HG02943 (cell line): Measurements from ENCODE around the gene ILK.

Experiments used
- ATAC-seq: cut with Tn5 transposase; IDR thresholded peaks from one replicate; pipeline ENCODE4 v1.9.1; 2021; ENCODE audit warnings: mild to moderate bottlenecking, low read depth, moderate library complexity; ENCODE audit not compliant: unreplicated experiment

Gene ILK

GRCh38 chr11:6604790-6605189 lies 1.2 kb downstream of the ILK start:
- no peak for ATAC-seq

GRCh38 chr11:6606471-6607189 lies 3.1 kb downstream of the ILK start:
- peak; percentile 52 for ATAC-seq

GRCh38 chr11:6607190-6607795 lies 3.7 kb downstream of the ILK start:
- ATAC-seq, result no peak

GRCh38 chr11:6608011-6608410 lies 4.4 kb downstream of the ILK start:
- no peak for ATAC-seq

- ATAC-seq, result no peak
Observed at GRCh38 chr11:6608726-6609501, 5.3 kb downstream of the ILK start.

- no peak for ATAC-seq
Observed at GRCh38 chr11:6609502-6610015, 6.0 kb downstream of the ILK start.

- no peak for ATAC-seq
Observed at GRCh38 chr11:6610591-6610990, 7.0 kb downstream of the ILK start.

- no peak for ATAC-seq
Observed at GRCh38 chr11:6611092-6611962, 7.8 kb downstream of the ILK start.

- ATAC-seq, result peak; percentile 7
Observed at GRCh38 chr11:6611963-6612212, 8.3 kb downstream of the ILK start.

- ATAC-seq, result peak; percentile 89
Observed at GRCh38 chr11:6612213-6613041, 8.9 kb downstream of the ILK start, which contains the start of gene TAF10. TAF10 (minus strand) TSS chr11:6612216; CDS start chr11:6612189, 27 bp downstream.

- ATAC-seq, result no peak
Observed at GRCh38 chr11:6613496-6613895, 9.9 kb downstream of the ILK start.

- no peak for ATAC-seq
Observed at GRCh38 chr11:6614446-6614845, 10.9 kb downstream of the ILK start.

GRCh38 chr11:6615046-6615445 lies 11.5 kb downstream of the ILK start:
- no peak for ATAC-seq

GRCh38 chr11:6615882-6616585 lies 12.5 kb downstream of the ILK start:
- ATAC-seq, result no peak

- ATAC-seq, result no peak
Observed at GRCh38 chr11:6616596-6617250, 13.1 kb downstream of the ILK start.

- no peak for ATAC-seq
Observed at GRCh38 chr11:6617315-6617781, 13.8 kb downstream of the ILK start.

- ATAC-seq, result peak; percentile 19
Observed at GRCh38 chr11:6618117-6619003, 14.8 kb downstream of the ILK start.
